Transverse colon (tissue), 4 donors: ENCODE results near the gene MED29. TPM values are rescaled to one million over a fixed set of nuclear protein-coding genes. Genes with fewer than 3 reads are reported as not detected.

Experiments
- DNase-seq: peaks from one replicate; pipeline ENCODE4 v3.0.0-alpha.2; 2019
- H3K27ac ChIP-seq, 4 donors: fragments of 200-600 bp; sonication (generic); 2 replicates each; pipeline ENCODE4 v1.5.1; 2016 to 2018; ENCODE audit warnings: inconsistent platforms in 4 of 4
- H3K27me3 ChIP-seq: fragments of 200-600 bp; sonication (generic); 2 replicates; pipeline ENCODE4 v1.5.1; 2017; ENCODE audit warnings: inconsistent platforms
- H3K36me3 ChIP-seq, 4 donors: fragments of 200-600 bp; sonication (generic); 2 replicates each; pipeline ENCODE4 v1.5.1; 2017 to 2019; ENCODE audit warnings: inconsistent platforms in 4 of 4
- H3K4me1 ChIP-seq, 4 donors: fragments of 200-600 bp; sonication (generic); 2 replicates each; pipeline ENCODE4 v1.5.1; 2017 to 2020; ENCODE audit warnings: inconsistent platforms in 4 of 4
- H3K4me3 ChIP-seq, 4 donors: fragments of 200-600 bp; sonication (generic); 1 replicate in 1 of 4; 2 replicates in 3 of 4; pipeline versions ENCODE4 v1.5.1 to v1.6.1; 2017 to 2019; ENCODE audit warnings: inconsistent platforms in 4 of 4
- H3K9me3 ChIP-seq, 2 donors: fragments of 200-600 bp; sonication (generic); 2 replicates each; pipeline ENCODE4 v1.5.1; 2017 to 2019; ENCODE audit warnings: inconsistent platforms in 2 of 2
- EP300 ChIP-seq: sonication (generic); formaldehyde crosslinking; IDR thresholded peaks from one replicate; pipeline ENCODE4 v1.6.1; 2017; ENCODE audit warnings: antibody characterized with exemption, low read depth
- POLR2A ChIP-seq: fragments of 450-650 bp; IDR thresholded peaks from one replicate; pipeline ENCODE4 v1.6.1; 2016; ENCODE audit warnings: antibody characterized with exemption, mild to moderate bottlenecking, moderate library complexity
- POLR2AphosphoS5 ChIP-seq, 3 donors: sonication (generic); formaldehyde crosslinking; IDR thresholded peaks; one replicate each; pipeline ENCODE4 v1.6.1; 2016; ENCODE audit warnings: antibody characterized with exemption in 3 of 3
- WGBS, 2 donors: methylation state at CpG; one replicate each; pipeline ENCODE4 v1.1.5; 2018; ENCODE audit warnings: low coverage in 1 of 2; 5-methylcytosine and 5-hydroxymethylcytosine counted together
- in situ Hi-C, 4 donors: fragments of 200-750 bp; cut with MboI; loops; one replicate each; pipeline versions ENCODE4 v1.15.0 to v1.15.1; 2017; ENCODE audit warnings: low sequenced_read_pairs in 3 of 4, low pct_ligation_motif_present in 1 of 4, low pct_unique_long_range_greater_than_20kb in 1 of 4
- intact Hi-C: fragments of 100-400 bp; cut with DNase I; formaldehyde crosslinking; loops from one replicate; pipeline ENCODE4 v1.15.1; 2023; ENCODE audit warnings: low total_unique reads
- total RNA-seq, 4 donors: library from RNA; depleted of rRNA; stranded (reverse); fragments of >200 nt; gene quantifications; one replicate each; pipeline ENCODE4 v1.1.0, GENCODE V29; 2016
- TF ChIP-seq, protein P1 (sequence below), 5 experiments: fragments of 200-600 bp in 3 of 5; fragments of 450-650 bp in 2 of 5; sonication (generic) in 3 of 5; IDR thresholded peaks; 1 replicate in 2 of 5; 2 replicates in 3 of 5; pipeline ENCODE4 v1.5.1; 2016 to 2017; ENCODE audit warnings: antibody characterized with exemption in 5 of 5, inconsistent platforms in 3 of 5, mild to moderate bottlenecking in 2 of 5, moderate library complexity in 1 of 5

The MED29 gene
- total RNA-seq, 4 donors from 2014 or later, result 22.8 to 37.4 (median 27.8) TPM

DNA sequence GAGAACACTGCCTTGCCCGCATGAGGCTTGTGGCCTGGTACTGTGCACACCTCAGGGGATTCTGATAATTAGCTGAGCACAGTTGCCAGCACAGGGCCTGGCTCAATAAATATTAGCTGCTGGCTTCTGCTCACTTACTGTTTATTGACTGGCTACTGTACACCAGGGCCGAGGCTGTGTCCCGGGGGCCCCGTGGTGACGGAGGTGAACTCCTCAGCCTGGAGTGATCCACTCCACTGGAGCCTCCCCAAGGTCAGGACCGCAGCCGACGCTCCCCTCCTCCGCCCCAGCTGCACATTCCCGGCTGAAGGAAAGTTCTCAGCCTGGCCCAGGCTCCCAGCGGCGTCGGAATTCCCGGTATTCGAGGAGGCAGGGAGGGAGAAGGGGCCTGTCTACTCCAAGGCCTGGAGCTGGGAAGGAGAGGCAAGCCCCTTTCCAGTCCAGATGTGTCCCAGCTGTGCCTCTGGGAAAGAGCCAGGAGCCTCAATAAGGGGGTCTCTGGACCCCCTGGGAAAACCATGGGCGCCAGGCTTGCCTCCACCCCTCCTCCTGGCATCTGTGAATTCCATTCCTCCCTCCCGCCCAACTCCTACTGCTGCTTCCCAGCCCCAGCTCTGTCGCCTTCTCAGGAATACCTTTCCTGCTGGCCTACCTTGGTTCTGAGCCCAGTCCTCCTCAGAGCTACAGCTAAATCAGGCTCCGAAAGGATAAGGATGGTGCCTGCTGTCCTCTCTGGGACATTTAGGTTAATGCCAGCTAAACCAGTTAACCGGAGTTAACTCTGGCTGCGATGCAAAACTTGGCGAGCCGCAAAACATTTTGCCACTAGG lies 37.3 kb downstream of the MED29 start:
- WGBS, 2 donors, result 32 to 43% methylated on average over 7 to 23 of the region's 23 CpGs
- TF ChIP-seq POLR2AphosphoS5 (IDR thresholded peaks at IDR 0.05) (peak in 2 of 3 donors; percentile 63 to 67), EP300 (no peak), POLR2A (no peak)
- TF ChIP-seq, protein P1, sequence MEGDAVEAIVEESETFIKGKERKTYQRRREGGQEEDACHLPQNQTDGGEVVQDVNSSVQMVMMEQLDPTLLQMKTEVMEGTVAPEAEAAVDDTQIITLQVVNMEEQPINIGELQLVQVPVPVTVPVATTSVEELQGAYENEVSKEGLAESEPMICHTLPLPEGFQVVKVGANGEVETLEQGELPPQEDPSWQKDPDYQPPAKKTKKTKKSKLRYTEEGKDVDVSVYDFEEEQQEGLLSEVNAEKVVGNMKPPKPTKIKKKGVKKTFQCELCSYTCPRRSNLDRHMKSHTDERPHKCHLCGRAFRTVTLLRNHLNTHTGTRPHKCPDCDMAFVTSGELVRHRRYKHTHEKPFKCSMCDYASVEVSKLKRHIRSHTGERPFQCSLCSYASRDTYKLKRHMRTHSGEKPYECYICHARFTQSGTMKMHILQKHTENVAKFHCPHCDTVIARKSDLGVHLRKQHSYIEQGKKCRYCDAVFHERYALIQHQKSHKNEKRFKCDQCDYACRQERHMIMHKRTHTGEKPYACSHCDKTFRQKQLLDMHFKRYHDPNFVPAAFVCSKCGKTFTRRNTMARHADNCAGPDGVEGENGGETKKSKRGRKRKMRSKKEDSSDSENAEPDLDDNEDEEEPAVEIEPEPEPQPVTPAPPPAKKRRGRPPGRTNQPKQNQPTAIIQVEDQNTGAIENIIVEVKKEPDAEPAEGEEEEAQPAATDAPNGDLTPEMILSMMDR (IDR thresholded peaks at IDR 0.05), result no peak
- H3K4me1 ChIP-seq, result peaks cover under 1 to 22% (median 15%) of the 10 kb centered on the region in 4 donors
- H3K36me3 ChIP-seq, result peaks cover 0 to 18% (median 7%) of the 10 kb centered on the region in 4 donors
- peak; percentile 51 for DNase-seq
- H3K9me3 ChIP-seq, result no peaks in the 10 kb centered on the region
- in situ Hi-C loops (loop anchor here in 1 of 4 donors (25.0 kb wide), 1 partner anchor 109 kb away; the partner anchor contains the start of genes EID2 and EID2B), intact Hi-C loops (no loop called here)
- H3K27me3 ChIP-seq, result no peaks in the 10 kb centered on the region
- H3K27ac ChIP-seq, result peak overlapping the region; percentile 82 to 91 (median 86)
- no peak overlapping the region for H3K4me3 ChIP-seq

DNA sequence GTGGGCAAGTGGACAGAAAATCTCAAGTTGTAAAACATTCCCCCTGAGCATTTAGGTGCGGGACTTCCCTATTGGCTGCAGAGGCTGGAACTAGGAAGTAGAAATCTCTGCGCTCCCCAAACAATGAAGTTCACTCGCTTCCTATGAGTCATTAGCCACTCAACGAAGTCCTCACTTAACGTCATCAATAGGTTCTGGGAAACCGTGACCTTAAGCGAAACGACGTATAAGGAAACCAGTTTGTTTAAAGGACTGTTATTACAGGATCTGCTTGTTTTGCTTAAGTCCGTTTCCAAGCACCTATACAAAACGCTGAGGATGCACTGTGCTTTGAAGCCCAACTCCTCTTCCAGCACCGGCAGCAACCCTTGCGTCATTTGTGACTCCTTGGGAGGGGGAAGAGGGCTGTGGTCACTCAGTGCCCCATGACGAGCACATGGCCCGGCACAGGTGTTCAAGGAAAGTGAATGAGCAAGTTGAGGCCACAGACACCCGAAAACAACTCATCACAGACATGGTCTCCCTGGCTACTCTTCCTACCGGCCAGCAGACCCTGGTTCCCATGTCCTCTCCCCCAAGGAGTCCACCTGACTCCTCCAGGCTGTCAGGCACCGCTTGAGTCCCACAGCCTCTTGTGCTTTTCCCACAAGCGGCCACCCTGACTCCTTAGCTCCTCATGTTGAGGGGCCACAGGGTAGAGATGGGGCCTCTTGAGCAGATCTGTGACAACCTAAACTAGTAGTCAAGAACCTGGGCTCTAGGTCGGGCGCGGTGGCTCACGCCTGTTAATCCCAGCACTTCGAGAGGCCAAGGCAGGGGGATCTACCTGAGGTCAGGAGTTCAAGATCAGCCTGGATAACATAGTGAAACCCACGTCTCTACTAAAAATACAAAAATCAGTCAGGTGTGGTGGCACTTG lies 39.8 kb downstream of the MED29 start:
- Histone ChIP-seq H3K4me3 (no peak overlapping the region), H3K9me3 (no peaks in the 10 kb centered on the region), H3K27ac (peak overlapping the region; percentile 49 to 88 (median 78)), H3K4me1 (peaks cover 14 to 40% (median 32%) of the 10 kb centered on the region in 4 donors), H3K36me3 (peaks cover 0 to 26% (median 10%) of the 10 kb centered on the region in 4 donors), H3K27me3 (no peaks in the 10 kb centered on the region)
- intact Hi-C loops, result no loop called here
- peak; percentile 59 for DNase-seq
- TF ChIP-seq, protein P1 (IDR thresholded peaks at IDR 0.05), result no peak
- TF ChIP-seq POLR2A (peak; percentile 20), POLR2AphosphoS5 (IDR thresholded peaks at IDR 0.05) (peak; percentile 27 to 38 (median 34)), EP300 (peak; percentile 59)
- 31 to 44% methylated on average over 5 to 25 of the region's 25 CpGs for WGBS, 2 donors
- in situ Hi-C loops, result loop anchor here in 1 of 4 donors (25.0 kb wide), 1 partner anchor 106 kb away; the partner anchor contains the start of genes EID2 and EID2B

DNA sequence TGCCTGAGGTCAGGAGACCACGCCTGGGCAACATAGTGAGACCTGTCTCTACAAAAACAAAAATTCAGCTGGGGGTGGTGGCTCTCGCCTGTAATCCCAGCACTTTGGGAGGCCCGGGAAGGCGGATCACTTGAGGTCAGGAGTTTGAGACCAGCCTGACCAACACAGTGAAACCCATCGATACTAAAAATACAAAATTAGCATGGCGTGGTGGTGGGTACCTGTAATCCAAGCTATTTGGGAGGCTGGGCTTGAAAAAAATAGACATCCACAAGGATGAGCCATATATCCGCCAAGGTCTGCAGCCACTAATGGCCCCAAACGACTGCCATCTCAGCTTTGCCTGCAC lies 41.5 kb downstream of the MED29 start:
- no peaks in the 10 kb centered on the region for H3K27me3 ChIP-seq
- no peak for TF ChIP-seq POLR2A
- TF ChIP-seq, protein P1 (IDR thresholded peaks at IDR 0.05), result no peak
- TF ChIP-seq EP300, result no peak
- no peaks in the 10 kb centered on the region for H3K9me3 ChIP-seq
- DNase-seq, result no peak
- peaks cover 0 to 26% (median 10%) of the 10 kb centered on the region in 4 donors for H3K36me3 ChIP-seq
- in situ Hi-C loops, result loop anchor here in 1 of 4 donors (25.0 kb wide), 1 partner anchor 105 kb away; the partner anchor contains the start of genes EID2 and EID2B
- peaks cover 20 to 50% (median 41%) of the 10 kb centered on the region in 4 donors for H3K4me1 ChIP-seq
- H3K27ac ChIP-seq, result no peak overlapping the region
- 92% methylated on average over 8 of the region's 8 CpGs; no CpG with 5 or more reads in 1 of the 2 donors for WGBS, 2 donors
- intact Hi-C loops, result no loop called here
- H3K4me3 ChIP-seq, result no peak overlapping the region
